Erythroblast (primary cell): ENCODE measurements around the gene CFAP157.

Experiments
- GATA1 ChIP-seq: IDR thresholded peaks from 2 replicates; pipeline ENCODE4 v1.6.1; 2011; ENCODE audit warnings: low read depth, mild to moderate bottlenecking, control low read depth, low read length, moderate library complexity
- POLR2A ChIP-seq: IDR thresholded peaks from 2 replicates; pipeline ENCODE4 v1.6.1; 2011; ENCODE audit warnings: mild to moderate bottlenecking, low read length

DNA sequence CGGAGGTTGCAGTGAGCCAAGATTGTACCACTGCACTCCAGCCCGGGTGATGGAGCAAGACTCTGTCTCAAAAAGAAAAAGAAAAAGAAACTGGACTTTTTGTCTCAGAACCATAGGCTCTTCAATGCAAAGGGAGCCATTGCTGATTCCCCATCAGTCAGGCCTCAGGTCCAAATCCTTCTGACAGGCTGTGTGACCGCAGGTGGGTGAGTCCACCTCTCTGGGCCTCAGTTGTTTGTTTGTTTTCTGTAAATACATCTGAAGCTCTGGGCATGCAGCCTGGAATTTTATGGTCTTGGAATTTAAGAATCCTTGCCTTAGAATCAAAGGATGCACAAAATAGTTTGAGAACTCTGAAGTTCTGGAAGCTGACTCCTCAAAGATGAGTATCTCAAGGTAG is 49.4 kb downstream of the CFAP157 start:
- no peak for TF ChIP-seq POLR2A
- TF ChIP-seq GATA1: no peak
